Progenitor cell of endocrine pancreas (in vitro differentiated cells): ENCODE measurements around the gene CPOX. TPM values are rescaled to one million over a fixed set of nuclear protein-coding genes. Genes with fewer than 3 reads are reported as not detected.

ENCODE experiments used
- DNase-seq: peaks from one replicate; pipeline ENCODE4 v3.0.0; 2021; ENCODE audit warnings: low spot score; ENCODE audit not compliant: unreplicated experiment
- H3K27ac Mint-ChIP-seq: 2 replicates; pipeline ENCODE4 v1.8.0; 2021; ENCODE audit warnings: mild to moderate bottlenecking, moderate library complexity, mixed read lengths
- H3K27me3 Mint-ChIP-seq: 2 replicates; pipeline ENCODE4 v1.8.0; 2021; ENCODE audit warnings: mixed read lengths
- H3K36me3 Mint-ChIP-seq: 2 replicates; pipeline ENCODE4 v1.8.0; 2022; ENCODE audit warnings: mixed read lengths; ENCODE audit not compliant: insufficient read depth
- H3K4me1 Mint-ChIP-seq: 2 replicates; pipeline ENCODE4 v1.8.0; 2021; ENCODE audit warnings: low read depth, mixed read lengths
- H3K4me3 Mint-ChIP-seq: 2 replicates; pipeline ENCODE4 v1.8.0; 2021; ENCODE audit warnings: low read depth, mild to moderate bottlenecking, moderate library complexity, mixed read lengths
- H3K9me3 Mint-ChIP-seq: 2 replicates; pipeline ENCODE4 v1.8.0; 2021; ENCODE audit warnings: low read depth, mixed read lengths
- CTCF ChIP-seq: fragments of 200-600 bp; sonication (generic); IDR thresholded peaks from one replicate; pipeline ENCODE4 v1.5.0; 2021; ENCODE audit warnings: antibody characterized with exemption, mild to moderate bottlenecking; ENCODE audit not compliant: unreplicated experiment
- total RNA-seq: library from RNA; stranded (reverse); gene quantifications from 2 replicates; pipeline ENCODE4 v1.2.1, GENCODE V29; 2021

The CPOX gene
- total RNA-seq, 1 donor from 2014 or later = 24.4 TPM

GRCh38 chr3:98583766-98584165, 9.6 kb downstream of the CPOX start:
- H3K4me3 Mint-ChIP-seq = no peak overlapping the region
- no peak for DNase-seq
- H3K4me1 Mint-ChIP-seq = no peaks in the 10 kb centered on the region
- no peak for TF ChIP-seq CTCF
- no peaks in the 10 kb centered on the region for H3K9me3 Mint-ChIP-seq
- peaks cover 23% of the 10 kb centered on the region for H3K36me3 Mint-ChIP-seq
- H3K27ac Mint-ChIP-seq = no peak overlapping the region
- H3K27me3 Mint-ChIP-seq = no peaks in the 10 kb centered on the region

GRCh38 chr3:98582042-98582441, 11.4 kb downstream of the CPOX start:
- Mint-ChIP-seq H3K4me3 (no peak overlapping the region), H3K36me3 (peaks cover 18% of the 10 kb centered on the region), H3K4me1 (no peaks in the 10 kb centered on the region), H3K27me3 (no peaks in the 10 kb centered on the region), H3K27ac (no peak overlapping the region), H3K9me3 (no peaks in the 10 kb centered on the region)
- TF ChIP-seq CTCF = no peak
- no peak for DNase-seq

- peaks cover 17% of the 10 kb centered on the region for H3K36me3 Mint-ChIP-seq
- no peaks in the 10 kb centered on the region for H3K4me1 Mint-ChIP-seq
- no peak for DNase-seq
- no peak overlapping the region for H3K4me3 Mint-ChIP-seq
- no peaks in the 10 kb centered on the region for H3K27me3 Mint-ChIP-seq
- TF ChIP-seq CTCF = no peak
- no peaks in the 10 kb centered on the region for H3K9me3 Mint-ChIP-seq
- H3K27ac Mint-ChIP-seq = no peak overlapping the region
These were observed 11.9 kb downstream of the CPOX start for GRCh38 chr3:98581474-98581873.

GRCh38 chr3:98580401-98581386, 12.7 kb downstream of the CPOX start:
- peaks cover 18% of the 10 kb centered on the region for H3K36me3 Mint-ChIP-seq

More at GRCh38 chr3:98580401-98581386, 12.7 kb downstream of the CPOX start:
- Mint-ChIP-seq H3K4me3 (no peak overlapping the region), H3K27ac (no peak overlapping the region), H3K4me1 (no peaks in the 10 kb centered on the region), H3K27me3 (no peaks in the 10 kb centered on the region), H3K9me3 (no peaks in the 10 kb centered on the region)
- no peak for TF ChIP-seq CTCF
- no peak for DNase-seq
